ENCODE data around the gene AMZ1. TPM values are rescaled to one million over a fixed set of nuclear protein-coding genes. Genes with fewer than 3 reads are reported as not detected.
A peak's percentile ranks its signal among the peaks of the same experiment; 100 is the strongest.

Gene AMZ1
- total RNA-seq, 1 donor from 2014 or later: not detected

DNA sequence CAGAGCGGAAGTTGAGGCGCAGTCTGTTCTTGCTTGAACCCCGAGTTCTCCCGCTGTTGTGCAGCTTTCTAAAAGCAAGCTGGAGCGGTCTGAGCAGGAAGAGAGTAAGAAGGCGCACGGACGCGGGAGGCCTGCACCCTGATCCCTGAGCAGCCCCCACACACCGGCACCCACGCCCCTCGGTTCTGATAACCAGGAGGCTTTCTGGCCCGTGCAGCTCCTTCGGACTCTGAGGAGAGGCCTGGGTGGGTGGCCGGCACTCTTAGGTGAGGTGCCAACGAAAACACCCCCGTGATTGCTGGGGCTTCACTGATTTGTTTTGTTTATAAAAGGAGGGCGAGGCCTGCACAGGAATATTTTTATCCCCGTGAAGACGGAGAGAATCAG is 28.9 kb downstream of the AMZ1 start:
- H3K27ac ChIP-seq: peak overlapping the region in 1 of 2 donors; percentile 24
- DNase-seq (ENCODE audit: low spot score in 2 of 2): no peak
- H3K4me3 ChIP-seq: peak overlapping the region in 1 of 2 donors; percentile 28
- H3K36me3 ChIP-seq: peaks cover 0 to 20% of the 10 kb centered on the region in 2 donors
- no peaks in the 10 kb centered on the region for H3K27me3 ChIP-seq
- H3K4me1 ChIP-seq: peaks cover 0 to 7% of the 10 kb centered on the region in 2 donors
- intact Hi-C loops (cut with DNase I): no loop called here
- no peaks in the 10 kb centered on the region for H3K9me3 ChIP-seq
- TF ChIP-seq, protein P1, sequence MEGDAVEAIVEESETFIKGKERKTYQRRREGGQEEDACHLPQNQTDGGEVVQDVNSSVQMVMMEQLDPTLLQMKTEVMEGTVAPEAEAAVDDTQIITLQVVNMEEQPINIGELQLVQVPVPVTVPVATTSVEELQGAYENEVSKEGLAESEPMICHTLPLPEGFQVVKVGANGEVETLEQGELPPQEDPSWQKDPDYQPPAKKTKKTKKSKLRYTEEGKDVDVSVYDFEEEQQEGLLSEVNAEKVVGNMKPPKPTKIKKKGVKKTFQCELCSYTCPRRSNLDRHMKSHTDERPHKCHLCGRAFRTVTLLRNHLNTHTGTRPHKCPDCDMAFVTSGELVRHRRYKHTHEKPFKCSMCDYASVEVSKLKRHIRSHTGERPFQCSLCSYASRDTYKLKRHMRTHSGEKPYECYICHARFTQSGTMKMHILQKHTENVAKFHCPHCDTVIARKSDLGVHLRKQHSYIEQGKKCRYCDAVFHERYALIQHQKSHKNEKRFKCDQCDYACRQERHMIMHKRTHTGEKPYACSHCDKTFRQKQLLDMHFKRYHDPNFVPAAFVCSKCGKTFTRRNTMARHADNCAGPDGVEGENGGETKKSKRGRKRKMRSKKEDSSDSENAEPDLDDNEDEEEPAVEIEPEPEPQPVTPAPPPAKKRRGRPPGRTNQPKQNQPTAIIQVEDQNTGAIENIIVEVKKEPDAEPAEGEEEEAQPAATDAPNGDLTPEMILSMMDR (IDR thresholded peaks at IDR 0.05): no peak

DNA sequence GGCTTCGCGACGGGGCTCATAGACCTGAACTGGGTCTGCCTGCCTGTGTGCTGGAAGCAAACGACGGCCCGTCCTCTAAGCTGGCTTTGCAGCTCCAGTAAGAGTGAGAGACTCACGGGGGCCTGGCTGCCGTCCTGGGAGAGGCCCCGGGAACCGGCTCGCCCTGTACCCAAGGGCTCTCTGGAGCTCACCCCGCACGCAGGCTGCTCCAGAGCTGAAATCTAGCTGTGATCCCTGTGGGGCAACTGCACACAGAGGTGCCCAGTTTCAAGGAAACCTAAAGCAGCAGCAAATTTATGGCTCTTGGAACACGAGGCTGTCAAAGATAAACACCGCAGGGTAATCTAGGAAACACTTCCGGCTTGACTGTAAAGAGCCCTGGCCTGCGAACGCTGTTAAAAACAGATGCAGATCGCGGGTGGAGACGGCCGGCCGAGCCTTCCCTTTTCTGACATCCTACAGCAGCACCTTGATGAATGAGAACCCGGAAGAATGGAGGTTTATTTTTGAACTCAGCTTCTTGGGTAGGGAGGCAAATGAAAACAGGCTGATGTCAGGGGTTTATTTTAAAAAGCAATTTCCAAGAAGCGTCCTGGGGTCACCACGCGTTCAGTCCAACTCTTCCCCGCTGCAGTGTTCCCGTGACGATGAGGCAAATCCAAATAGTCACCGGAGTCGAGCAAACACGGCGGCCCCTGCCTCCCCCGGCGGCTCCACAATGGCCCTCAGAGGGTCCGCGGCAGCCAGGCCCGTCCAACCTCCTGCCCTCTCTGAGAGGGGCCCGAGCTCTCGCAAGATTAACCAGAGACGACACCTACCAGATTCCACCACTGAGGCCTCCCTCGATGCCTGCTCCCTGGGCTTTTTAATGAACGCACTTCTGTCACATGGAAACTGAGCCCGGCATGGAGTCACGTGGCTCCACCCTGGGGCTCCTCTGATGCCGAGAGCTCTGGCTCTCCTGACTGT is 29.6 kb downstream of the AMZ1 start:
- TF ChIP-seq, protein P1 (IDR thresholded peaks at IDR 0.05): no peak
- Histone ChIP-seq H3K27ac (peak overlapping the region in 1 of 2 donors; percentile 24), H3K4me3 (peak overlapping the region in 1 of 2 donors; percentile 28), H3K36me3 (peaks cover 0 to 22% of the 10 kb centered on the region in 2 donors), H3K4me1 (peaks cover 0 to 7% of the 10 kb centered on the region in 2 donors), H3K9me3 (no peaks in the 10 kb centered on the region), H3K27me3 (no peaks in the 10 kb centered on the region)
- intact Hi-C loops (cut with DNase I): no loop called here
- DNase-seq (ENCODE audit: low spot score in 2 of 2): no peak

DNA sequence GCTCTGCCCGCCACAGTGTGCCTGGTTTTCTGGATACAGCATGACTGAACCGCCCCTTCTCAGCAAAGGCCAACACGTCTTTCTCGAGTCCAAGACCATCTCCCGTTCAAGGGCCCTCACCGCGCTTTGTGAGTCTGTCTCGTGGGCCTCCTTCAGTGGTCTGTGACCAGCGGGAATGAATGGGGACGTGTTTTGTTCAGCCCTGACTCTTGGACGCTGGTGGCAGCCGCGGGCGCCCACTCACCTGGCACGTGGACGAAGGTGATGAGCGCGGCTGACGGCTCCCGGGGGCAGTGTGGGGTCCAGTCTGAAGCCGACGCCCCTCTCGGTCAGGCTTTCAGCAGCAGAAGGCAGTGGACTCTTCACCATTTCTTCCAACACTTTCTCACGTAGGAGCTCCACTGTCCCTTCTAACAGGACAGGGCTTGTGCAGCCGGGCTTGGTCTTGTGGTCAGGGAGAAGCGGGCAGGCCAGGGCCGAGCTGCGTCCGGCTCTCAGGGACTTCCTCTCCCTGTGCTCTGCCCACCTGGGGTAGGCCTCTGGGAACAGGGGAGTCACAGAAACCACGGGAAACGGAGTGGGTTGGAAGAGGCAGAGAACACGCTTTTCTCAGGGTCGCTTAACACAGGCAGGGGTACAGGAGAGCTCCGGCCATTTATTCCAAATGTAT is 30.4 kb downstream of the AMZ1 start:
- Histone ChIP-seq H3K27ac (no peak overlapping the region), H3K4me3 (no peak overlapping the region), H3K36me3 (peaks cover 6 to 27% of the 10 kb centered on the region in 2 donors), H3K4me1 (peaks cover 0 to 7% of the 10 kb centered on the region in 2 donors), H3K9me3 (no peaks in the 10 kb centered on the region), H3K27me3 (no peaks in the 10 kb centered on the region)
- TF ChIP-seq, protein P1 (IDR thresholded peaks at IDR 0.05): no peak
- DNase-seq (ENCODE audit: low spot score in 2 of 2): no peak
- intact Hi-C loops (cut with DNase I): no loop called here

DNA sequence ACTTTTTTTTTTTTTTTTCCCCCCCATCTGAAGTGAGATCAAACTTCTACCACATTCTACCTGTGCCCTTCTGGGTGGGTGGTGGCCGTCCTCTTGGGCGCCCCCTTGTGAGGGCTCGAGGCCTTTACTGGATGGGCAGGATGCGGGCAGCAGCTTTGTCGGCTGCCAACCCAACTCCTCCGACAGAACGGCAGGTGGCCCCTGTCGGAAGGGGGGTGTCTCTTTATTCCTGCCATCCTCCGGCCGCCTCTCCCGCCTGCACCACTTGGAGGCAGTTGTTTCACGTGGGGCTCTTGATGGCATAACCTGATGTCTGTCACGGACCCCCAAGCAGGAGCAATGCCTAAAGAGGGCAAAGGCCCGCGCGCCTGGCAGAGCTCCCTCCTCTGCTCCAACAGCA is 31.0 kb downstream of the AMZ1 start:
- H3K9me3 ChIP-seq: no peaks in the 10 kb centered on the region
- TF ChIP-seq, protein P1 (IDR thresholded peaks at IDR 0.05): peak in 2 of 3 experiments; percentile 8 to 22
- H3K27me3 ChIP-seq: no peaks in the 10 kb centered on the region
- H3K27ac ChIP-seq: no peak overlapping the region
- intact Hi-C loops (cut with DNase I): no loop called here
- H3K36me3 ChIP-seq: peaks cover 8 to 30% of the 10 kb centered on the region in 2 donors
- H3K4me1 ChIP-seq: peaks cover 0 to 7% of the 10 kb centered on the region in 2 donors
- DNase-seq (ENCODE audit: low spot score in 2 of 2): no peak
- H3K4me3 ChIP-seq: no peak overlapping the region

DNA sequence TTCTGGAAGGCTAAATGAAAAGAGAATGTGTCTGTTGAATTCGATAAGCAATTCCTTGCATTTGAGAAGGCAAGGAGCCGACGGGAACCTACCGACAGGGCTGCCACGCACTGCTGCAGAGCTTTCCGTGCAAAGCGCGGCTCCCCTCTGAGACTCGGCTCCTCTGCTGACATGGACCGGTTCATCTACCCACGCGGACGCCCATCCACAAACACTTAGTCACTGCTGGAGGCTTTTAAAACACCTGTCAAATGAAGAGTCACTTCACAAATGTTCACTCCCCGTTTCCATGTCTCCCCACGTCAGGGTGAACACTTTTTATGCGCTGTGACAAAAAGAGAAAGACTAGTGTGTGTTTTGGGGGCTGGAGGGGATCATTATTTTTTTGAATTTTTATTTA is 32.0 kb downstream of the AMZ1 start:
- Histone ChIP-seq H3K36me3 (peaks cover 8 to 30% of the 10 kb centered on the region in 2 donors), H3K27ac (no peak overlapping the region), H3K9me3 (no peaks in the 10 kb centered on the region), H3K4me3 (no peak overlapping the region), H3K4me1 (peaks cover 0 to 7% of the 10 kb centered on the region in 2 donors), H3K27me3 (no peaks in the 10 kb centered on the region)
- TF ChIP-seq, protein P1 (IDR thresholded peaks at IDR 0.05): no peak
- no peak for DNase-seq (ENCODE audit: low spot score in 2 of 2)
- intact Hi-C loops (cut with DNase I): no loop called here
